Measurements from ENCODE around the gene RNASEH2B.

Gene RNASEH2B

GRCh38 chr13:50934735-50935435 is 25.3 kb downstream of the RNASEH2B start:
- no peak for DNase-seq
- intact Hi-C loops (cut with DNase I), result no loop called here

GRCh38 chr13:50936679-50937078 is 27.1 kb downstream of the RNASEH2B start:
- intact Hi-C loops (cut with DNase I), result no loop called here
- no peak for DNase-seq

GRCh38 chr13:50940509-50940908 is 30.9 kb downstream of the RNASEH2B start:
- intact Hi-C loops (cut with DNase I), result no loop called here
- DNase-seq, result no peak

GRCh38 chr13:50941146-50941545 is 31.6 kb downstream of the RNASEH2B start:
- intact Hi-C loops (cut with DNase I), result no loop called here

DNA sequence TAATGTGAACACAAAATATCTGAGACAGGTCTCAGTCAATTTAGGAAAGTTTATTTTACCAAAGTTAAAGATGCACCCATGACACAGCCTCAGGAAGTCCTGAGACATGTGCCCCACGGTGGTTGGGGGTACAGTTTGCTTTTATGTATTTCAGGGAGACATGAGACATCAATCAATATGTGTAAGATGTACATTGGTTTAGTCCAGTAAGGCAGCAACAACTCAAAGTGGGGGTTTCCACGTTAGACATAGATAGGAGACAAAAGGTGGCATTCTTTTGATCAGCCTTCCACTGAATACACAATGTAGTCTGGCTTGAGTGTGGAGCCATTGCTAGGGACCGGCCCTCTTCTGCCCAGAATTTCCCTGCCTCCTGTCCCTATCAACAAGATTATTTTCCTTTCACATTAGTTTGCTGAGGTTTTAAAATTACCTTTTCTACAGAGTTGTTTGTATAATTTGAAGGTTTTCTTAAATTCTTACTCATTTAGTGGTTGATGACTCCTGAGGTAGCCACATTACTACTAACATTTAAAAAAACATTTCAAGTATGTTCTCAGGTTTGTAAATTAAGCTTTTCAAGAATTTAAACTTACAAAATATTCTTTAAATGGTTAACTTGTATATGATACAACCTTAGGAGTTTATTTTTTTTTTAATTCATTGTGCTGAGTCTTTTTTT is 33.2 kb downstream of the RNASEH2B start:
- intact Hi-C loops (cut with DNase I), result no loop called here
- DNase-seq, result no peak

More at GRCh38 chr13:50941146-50941545, 31.6 kb downstream of the RNASEH2B start:
- no peak for DNase-seq

GRCh38 chr13:50945669-50946068 is 36.1 kb downstream of the RNASEH2B start:
- intact Hi-C loops (cut with DNase I), result no loop called here
- DNase-seq, result no peak

- no peak for DNase-seq
- intact Hi-C loops (cut with DNase I), result no loop called here
Observed at GRCh38 chr13:50948601-50949000, 39.0 kb downstream of the RNASEH2B start.

DNA sequence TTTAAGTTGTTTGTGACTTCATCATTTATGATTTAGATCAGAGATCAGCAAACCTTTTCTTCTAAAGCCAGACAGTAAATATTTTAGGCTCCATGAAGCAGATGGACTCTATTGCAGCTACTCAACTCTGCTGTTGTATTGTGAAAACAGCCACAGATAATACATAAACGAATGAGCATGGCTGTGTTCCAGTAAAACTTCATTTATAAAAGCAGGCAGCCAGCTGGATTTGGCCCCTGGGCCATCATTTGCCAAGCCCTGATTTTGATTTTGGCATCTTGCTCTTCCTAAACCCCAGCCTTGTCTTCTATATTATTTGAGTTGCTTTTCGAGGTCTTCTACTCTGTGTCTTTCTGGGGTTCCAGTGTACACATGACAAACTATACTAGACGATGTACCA is 41.3 kb downstream of the RNASEH2B start:
- intact Hi-C loops (cut with DNase I), result no loop called here
- DNase-seq, result no peak

- DNase-seq, result no peak
- intact Hi-C loops (cut with DNase I), result no loop called here
Observed at GRCh38 chr13:50951366-50951765, 41.8 kb downstream of the RNASEH2B start.

DNA sequence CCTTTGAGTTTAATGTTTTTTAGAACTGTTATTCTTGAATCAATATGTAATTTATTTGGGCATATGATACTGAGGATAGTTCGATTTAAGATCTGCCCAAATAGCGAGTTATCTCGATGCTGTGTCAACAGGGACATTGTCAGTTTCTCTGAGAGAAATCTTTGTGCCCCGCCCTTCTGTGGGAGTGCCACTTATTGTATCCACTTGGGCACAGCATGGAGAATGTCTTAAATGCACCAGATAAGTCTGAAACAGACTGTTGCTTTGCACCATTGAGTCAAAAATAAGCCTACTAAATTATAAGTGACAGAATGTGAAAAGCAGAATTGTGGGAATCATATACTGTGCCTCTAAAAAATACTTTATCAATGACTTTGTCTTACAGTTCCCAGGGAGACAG is 45.6 kb downstream of the RNASEH2B start:
- intact Hi-C loops (cut with DNase I), result no loop called here
- no peak for DNase-seq

DNA sequence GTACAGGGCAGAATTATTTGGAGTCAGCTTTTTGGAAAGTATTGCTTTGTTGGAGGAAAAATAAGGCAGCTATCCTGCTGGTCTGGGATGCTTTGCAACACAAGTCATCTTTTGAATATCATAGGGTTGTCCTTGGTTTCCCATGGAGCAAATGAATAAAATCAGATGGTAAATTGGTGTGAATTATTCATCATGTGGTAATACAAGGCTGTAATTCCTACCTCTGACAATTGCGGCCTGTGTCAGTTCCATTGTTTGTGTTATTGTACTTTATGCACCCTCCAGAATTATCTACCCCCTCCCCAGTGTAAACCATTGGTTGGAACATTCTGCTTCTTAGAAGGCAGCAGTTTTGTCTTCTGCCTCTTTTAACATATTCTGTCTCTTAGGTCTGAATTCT is 46.2 kb downstream of the RNASEH2B start:
- intact Hi-C loops (cut with DNase I), result no loop called here
- no peak for DNase-seq

DNA sequence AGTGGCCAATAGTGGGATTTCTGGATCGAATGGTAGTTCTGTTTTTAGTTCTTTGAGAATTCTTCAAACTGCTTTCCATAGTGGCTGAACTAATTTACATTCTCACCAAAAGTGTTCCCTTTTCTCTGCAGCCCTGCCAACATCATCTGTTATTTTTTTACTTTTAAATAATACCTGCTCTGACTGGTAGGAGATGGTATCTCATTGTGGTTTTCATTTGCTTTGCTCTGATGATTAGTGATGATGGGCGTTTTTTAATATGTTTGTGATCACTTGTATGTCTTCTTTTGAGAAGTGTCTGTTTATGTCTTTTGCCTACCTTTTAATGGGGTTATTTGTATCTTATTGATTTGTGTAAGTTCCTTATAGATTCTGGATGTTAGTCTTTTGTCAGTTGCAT is 48.0 kb downstream of the RNASEH2B start:
- no peak for DNase-seq
- intact Hi-C loops (cut with DNase I), result no loop called here

GRCh38 chr13:50969691-50970090 is 60.1 kb downstream of the RNASEH2B start:
- DNase-seq, result peak in 1 of 10 donors; percentile 78
- intact Hi-C loops (cut with DNase I), result loop anchor here (5.0 kb wide), 1 partner anchor 98 kb away; no protein-coding TSS in a partner anchor

GRCh38 chr13:50970956-50971355 is 61.4 kb downstream of the RNASEH2B start:
- no peak for DNase-seq
- intact Hi-C loops (cut with DNase I), result loop anchor here (5.0 kb wide), 1 partner anchor 96 kb away; no protein-coding TSS in a partner anchor

DNA sequence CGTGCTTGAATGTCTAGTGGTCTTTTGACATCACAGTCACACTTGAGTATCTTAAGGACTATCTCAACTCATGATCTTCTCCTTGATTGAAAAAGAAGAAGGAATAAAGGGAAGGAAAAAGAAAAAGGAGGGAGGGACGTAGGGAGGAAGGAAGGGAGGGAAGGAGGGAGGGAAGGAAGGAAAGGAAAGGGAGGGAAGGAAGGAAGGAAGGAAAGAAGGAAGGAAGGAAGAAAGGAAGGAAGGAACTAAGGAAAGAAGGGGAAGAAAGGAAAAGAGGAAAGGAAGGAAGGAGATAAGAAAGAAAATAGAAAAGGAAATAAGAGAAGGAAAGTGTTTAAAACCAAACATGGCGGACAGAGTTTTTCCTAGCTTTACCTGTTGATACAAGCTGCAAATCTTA is 64.7 kb downstream of the RNASEH2B start:
- intact Hi-C loops (cut with DNase I), result loop anchor here (5.0 kb wide), 1 partner anchor 93 kb away; no protein-coding TSS in a partner anchor
- DNase-seq, result no peak

DNA sequence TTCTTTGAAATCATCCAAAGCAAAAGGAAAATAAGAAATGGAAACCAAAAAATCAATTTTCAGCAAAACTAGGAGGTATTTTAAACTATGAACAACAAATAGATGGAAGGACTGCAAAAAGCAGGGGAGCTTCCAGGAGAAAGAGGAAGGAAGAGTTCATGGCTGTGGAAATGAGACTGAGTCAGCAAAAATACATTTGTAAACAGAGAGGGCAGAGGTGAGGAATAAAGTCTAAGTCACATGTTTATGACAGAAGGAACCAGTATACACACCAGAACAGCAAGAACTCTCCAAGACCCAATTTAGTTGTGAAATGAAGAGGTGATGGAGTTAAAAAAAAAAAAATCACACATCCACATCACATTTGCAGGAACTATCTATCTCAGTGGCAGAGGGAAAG is 69.6 kb downstream of the RNASEH2B start:
- no peak for DNase-seq
- intact Hi-C loops (cut with DNase I), result no loop called here

DNA sequence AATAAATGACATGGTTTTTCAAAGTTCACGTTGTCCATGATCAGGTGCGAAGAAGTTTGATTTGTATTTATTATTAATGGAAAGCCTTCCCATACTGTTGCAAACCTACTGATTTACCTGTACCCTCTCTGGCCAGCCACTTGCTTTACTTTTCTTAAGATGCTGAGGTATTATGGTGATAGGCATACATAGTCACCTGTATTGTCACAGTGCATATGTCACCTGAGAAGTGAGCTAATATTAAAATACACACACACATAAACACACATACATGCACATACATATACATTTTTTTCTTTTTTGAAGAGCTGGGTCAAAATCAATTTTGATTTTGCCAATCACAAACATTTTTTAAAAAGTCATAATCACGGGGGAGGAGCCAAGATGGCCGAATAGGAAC is 72.1 kb downstream of the RNASEH2B start:
- no peak for DNase-seq
- intact Hi-C loops (cut with DNase I), result no loop called here

DNA sequence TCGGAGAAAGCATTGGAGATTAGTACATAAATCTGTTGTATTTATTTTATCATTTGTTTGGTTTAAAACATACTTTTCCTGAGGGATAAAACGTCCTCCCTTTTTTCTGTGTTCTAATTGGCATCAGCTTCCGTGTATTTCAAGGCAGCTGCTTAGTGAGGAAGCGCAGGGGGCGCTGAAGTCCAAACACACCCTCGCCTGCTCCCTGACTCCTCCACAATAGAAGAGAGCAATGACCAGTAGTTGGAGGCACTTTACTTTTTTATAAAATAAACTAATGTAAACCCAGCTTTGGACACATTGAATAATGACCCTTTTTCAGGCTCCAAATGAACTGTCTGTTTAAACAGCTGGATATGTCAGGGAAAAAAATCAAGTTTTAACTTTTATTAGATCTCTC is 79.9 kb downstream of the RNASEH2B start:
- peak in 1 of 10 donors; percentile 72 for DNase-seq
- intact Hi-C loops (cut with DNase I), result no loop called here

GRCh38 chr13:50990065-50990817 is 80.7 kb downstream of the RNASEH2B start:
- no peak for DNase-seq
- intact Hi-C loops (cut with DNase I), result no loop called here

- peak; percentile 38 to 93 (median 56) for DNase-seq
Observed at GRCh38 chr13:50990818-50991506, 81.4 kb downstream of the RNASEH2B start.

More at GRCh38 chr13:50990818-50991506, 81.4 kb downstream of the RNASEH2B start:
- intact Hi-C loops (cut with DNase I), result no loop called here

Data from posterior cingulate gyrus (tissue), 11 donors.